Mucosa of gallbladder (tissue), 1 donor: ENCODE measurements around the gene CAV3. TPM values are rescaled to one million over a fixed set of nuclear protein-coding genes. Genes with fewer than 3 reads are reported as not detected.

Experiments used
- DNase-seq: peaks from one replicate; pipeline ENCODE4 v3.0.0-alpha.2; 2020; ENCODE audit warnings: low spot score
- total RNA-seq: library from RNA; stranded (reverse); gene quantifications from one replicate; pipeline ENCODE4 v1.2.1, GENCODE V29; 2021
- donor health status: DM: no; HTN: no; CAD: no.

The CAV3 gene
- total RNA-seq, 1 donor from 2014 or later = not detected

DNA sequence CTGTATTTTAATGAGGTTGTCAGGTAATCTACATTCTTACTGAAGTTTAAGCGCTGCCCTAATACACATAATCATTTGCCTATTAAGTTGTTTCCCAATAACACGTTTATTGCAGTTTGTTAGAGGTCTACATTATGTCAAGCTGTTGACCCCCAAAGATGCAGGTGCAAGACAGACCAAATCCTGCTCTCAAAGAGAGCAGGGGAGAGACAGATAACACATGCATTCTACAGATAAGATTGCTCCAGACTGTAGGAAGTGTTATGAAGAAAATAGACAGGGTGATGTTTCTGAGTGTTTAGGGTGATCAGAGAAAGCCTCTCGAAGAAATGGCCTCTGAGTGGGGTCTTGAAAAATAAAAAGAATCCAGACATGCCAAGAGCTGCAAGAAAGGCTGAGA, 60.6 kb downstream of the CAV3 start:
- no peak for DNase-seq

Other genes starting within 250 kb of the CAV3 start
- 77.9 TPM for gene LMCD1, start 232.0 kb upstream of the CAV3 start, total RNA-seq
- gene SSUH2, start 89.0 kb upstream of the CAV3 start, total RNA-seq = 2.8 TPM
- 6.0 TPM for gene OXTR, start 35.8 kb downstream of the CAV3 start, total RNA-seq
- gene RAD18, start 229.7 kb downstream of the CAV3 start, total RNA-seq = 8.8 TPM